Right lobe of liver (tissue), 6 donors: Measurements from ENCODE around the gene RIOK2. TPM values are rescaled to one million over a fixed set of nuclear protein-coding genes. Genes with fewer than 3 reads are reported as not detected.
"Not testable (repeated sequence)": the region's sequence is repeated elsewhere in the genome, so short reads cannot be mapped to it uniquely, and the experiment has no call there.

Experiments
- ATAC-seq, 4 donors: fragments of 200-7000 bp; cut with Tn5 transposase; one replicate each; pipeline ENCODE4 v1.9.1; 2020; ENCODE audit warnings: mild to moderate bottlenecking in 4 of 4, moderate library complexity in 4 of 4
- DNase-seq, 3 donors: peaks; one replicate each; pipeline ENCODE4 v3.0.0-alpha.2; 2020
- H3K27ac ChIP-seq, 3 donors: fragments of 200-600 bp; one replicate each; pipeline ENCODE4 v1.8.0; 2022
- H3K27me3 ChIP-seq, 2 donors: fragments of 200-600 bp; one replicate each; pipeline ENCODE4 v1.8.0; 2022
- H3K36me3 ChIP-seq, 4 donors: fragments of 200-600 bp; sonication (generic) in 1 of 4; one replicate each; pipeline versions ENCODE4 v1.5.1 to v1.8.0; 2017 to 2022; ENCODE audit warnings: control low read depth in 1 of 4
- H3K4me1 ChIP-seq, 4 donors: fragments of 200-600 bp; sonication (generic) in 1 of 4; one replicate each; pipeline versions ENCODE4 v1.5.1 to v1.8.0; 2017 to 2022; ENCODE audit warnings: control low read depth in 1 of 4
- H3K4me3 ChIP-seq, 3 donors: fragments of 200-600 bp; one replicate each; pipeline ENCODE4 v1.8.0; 2022
- H3K9me3 ChIP-seq, 4 donors: fragments of 200-600 bp; sonication (generic) in 1 of 4; one replicate each; pipeline versions ENCODE4 v1.5.1 to v1.8.0; 2017 to 2022; ENCODE audit warnings: control low read depth in 1 of 4
- CTCF ChIP-seq, 4 donors: fragments of 200-600 bp in 3 of 4; fragments of 450-650 bp in 1 of 4; IDR thresholded peaks; one replicate each; pipeline versions ENCODE4 v1.5.1 to v1.8.0; 2016 to 2022; ENCODE audit warnings: antibody characterized with exemption in 4 of 4, mild to moderate bottlenecking in 2 of 4
- POLR2A ChIP-seq: fragments of 450-650 bp; IDR thresholded peaks from one replicate; pipeline ENCODE4 v1.6.1; 2017; ENCODE audit warnings: antibody characterized with exemption, mild to moderate bottlenecking
- WGBS: methylation state at CpG from one replicate; pipeline ENCODE4 v1.1.6; 2018; ENCODE audit warnings: low coverage, low lambda C conversion rate; ENCODE audit not compliant: insufficient coverage; ENCODE audit errors: missing lambda C conversion rate; 5-methylcytosine and 5-hydroxymethylcytosine counted together
- intact Hi-C, 2 donors: fragments of 100-400 bp; cut with DNase I; formaldehyde crosslinking; loops; one replicate each; pipeline versions ENCODE4 v1.11.2 to v1.14.1; 2022
- total RNA-seq, 6 experiments: library from RNA; depleted of rRNA in 2 of 6; stranded (reverse); fragments of >200 nt in 2 of 6; fragmentation: NEBNext Ultra II Directional in 3 of 6; extraction: Animal tissue kit (Norgen Biotek cat#: 25700) in 3 of 6; gene quantifications; one replicate each; pipeline versions ENCODE4 v1.1.0 to v1.2.4, GENCODE V29; 2016 to 2023
- donor health status: DM: no; HTN: yes; CAD: no.
- donor health status: DM: no; HTN: no; CAD: no.
- donor health status: DM: no; HTN: no; CAD: no.
- donor health status: DM: no; HTN: yes; CAD: no.
- donor health status: DM: no; HTN: yes; CAD: no.

RIOK2 gene
- total RNA-seq, 6 experiments from 2014 or later, result 7.0 to 17.6 (median 10.4) TPM

- Histone ChIP-seq H3K36me3 (no peaks in the 10 kb centered on the region), H3K9me3 (no peaks in the 10 kb centered on the region), H3K4me1 (no peaks in the 10 kb centered on the region), H3K27ac (no peak overlapping the region), H3K27me3 (no peaks in the 10 kb centered on the region), H3K4me3 (no peak overlapping the region)
- ATAC-seq (no peak), DNase-seq (no peak)
- intact Hi-C loops, result no loop called here
- no peak for TF ChIP-seq CTCF (IDR thresholded peaks at IDR 0.05)
- TF ChIP-seq POLR2A, result no peak
- 20% methylated on average over 2 of the region's 2 CpGs for WGBS
These were observed 41.5 kb downstream of the RIOK2 start for GRCh38 chr5:97141539-97141938.

- WGBS, result 47% methylated on average over 4 of the region's 4 CpGs
- H3K4me1 ChIP-seq, result no peaks in the 10 kb centered on the region
- no peak for DNase-seq
- TF ChIP-seq POLR2A (no peak), CTCF (IDR thresholded peaks at IDR 0.05) (no peak)
- intact Hi-C loops, result no loop called here
- H3K27me3 ChIP-seq, result no peaks in the 10 kb centered on the region
- no peaks in the 10 kb centered on the region for H3K36me3 ChIP-seq
- H3K4me3 ChIP-seq, result no peak overlapping the region
- no peak overlapping the region for H3K27ac ChIP-seq
- H3K9me3 ChIP-seq, result no peaks in the 10 kb centered on the region
- ATAC-seq, result no peak
These were observed 42.0 kb downstream of the RIOK2 start for GRCh38 chr5:97141031-97141430.

- DNase-seq, intact Hi-C loops, H3K36me3 ChIP-seq, H3K27me3 ChIP-seq, H3K27ac ChIP-seq, H3K4me3 ChIP-seq, ATAC-seq, H3K4me1 ChIP-seq, H3K9me3 ChIP-seq: not testable (repeated sequence)
- 40% methylated on average over 1 of the region's 1 CpG for WGBS
These were observed 42.8 kb downstream of the RIOK2 start for GRCh38 chr5:97140250-97140649.

GRCh38 chr5:97136475-97136874 lies 46.6 kb downstream of the RIOK2 start:
- ATAC-seq, result no peak
- DNase-seq, result no peak
- H3K9me3 ChIP-seq, result no peaks in the 10 kb centered on the region
- WGBS, result 50% methylated on average over 3 of the region's 4 CpGs
- intact Hi-C loops, result no loop called here
- no peaks in the 10 kb centered on the region for H3K4me1 ChIP-seq
- no peaks in the 10 kb centered on the region for H3K27me3 ChIP-seq
- TF ChIP-seq CTCF (IDR thresholded peaks at IDR 0.05) (no peak), POLR2A (no peak)
- no peaks in the 10 kb centered on the region for H3K36me3 ChIP-seq
- H3K4me3 ChIP-seq, result no peak overlapping the region
- H3K27ac ChIP-seq, result no peak overlapping the region

- Histone ChIP-seq H3K27ac (no peak overlapping the region), H3K27me3 (no peaks in the 10 kb centered on the region), H3K4me1 (no peaks in the 10 kb centered on the region), H3K9me3 (no peaks in the 10 kb centered on the region), H3K4me3 (no peak overlapping the region), H3K36me3 (no peaks in the 10 kb centered on the region)
- 72% methylated on average over 3 of the region's 4 CpGs for WGBS
- DNase-seq, result no peak
- no peak for ATAC-seq
- intact Hi-C loops, result no loop called here
- no peak for TF ChIP-seq CTCF (IDR thresholded peaks at IDR 0.05)
- TF ChIP-seq POLR2A, result no peak
These were observed 47.2 kb downstream of the RIOK2 start for GRCh38 chr5:97135868-97136267.
